HEK293 (cell line): ENCODE results near the gene UBE2G2.

Experiments
- CTCF ChIA-PET: fragments of 350-600 bp; formaldehyde crosslinking; extraction: SDS; loops from one replicate; lab custom pipeline; 2021; ENCODE audit warnings: antibody characterized with exemption; lab: Yijun Ruan, JAX
- POLR2A ChIA-PET: fragments of 300-600 bp; formaldehyde crosslinking; extraction: SDS; loops from one replicate; lab custom pipeline; 2020; ENCODE audit warnings: antibody characterized with exemption, inconsistent platforms; lab: Yijun Ruan, JAX
- H3K27ac ChIP-seq: fragments of 200-500 bp; sonication (Bioruptor generic); 2 replicates; pipeline ENCODE4 v1.5.1; 2014; ENCODE audit warnings: low read depth, low read length, control low read depth, inconsistent platforms; ENCODE audit errors: extremely low read depth
- H3K36me3 ChIP-seq, 2 experiments: fragments of 200-500 bp in 1 of 2; sonication (Bioruptor generic) in 1 of 2; 1 replicate in 1 of 2; 2 replicates in 1 of 2; pipeline ENCODE4 v1.5.1; 2014 to 2017; ENCODE audit warnings: inconsistent platforms in 2 of 2, low read length in 2 of 2; ENCODE audit not compliant: control insufficient read depth in 2 of 2, insufficient read depth in 1 of 2
- H3K4me1 ChIP-seq: fragments of 200-500 bp; sonication (Bioruptor generic); 2 replicates; pipeline ENCODE4 v1.5.1; 2014; ENCODE audit warnings: mild to moderate bottlenecking, low read length, inconsistent platforms; ENCODE audit not compliant: control insufficient read depth, insufficient read depth
- H3K4me3 ChIP-seq: 2 replicates; pipeline ENCODE4 v1.5.1; 2011; ENCODE audit warnings: low read depth, mild to moderate bottlenecking, control low read depth, low read length, moderate library complexity
- H3K9me3 ChIP-seq: fragments of 200-500 bp; sonication (Bioruptor generic); 2 replicates; pipeline ENCODE4 v1.5.1; 2014; ENCODE audit warnings: low read depth, low read length, inconsistent platforms; ENCODE audit not compliant: control insufficient read depth, insufficient read depth
- GFI1B ChIP-seq: fragments of 450-650 bp; formaldehyde crosslinking; IDR thresholded peaks from 2 replicates; pipeline ENCODE4 v1.5.1; 2016; ENCODE audit warnings: missing biosample characterization, missing genetic modification characterization
- GLIS2 ChIP-seq: fragments of 450-650 bp; formaldehyde crosslinking; IDR thresholded peaks from 2 replicates; pipeline ENCODE4 v1.5.1; 2016; ENCODE audit warnings: missing biosample characterization, missing genetic modification characterization
- KLF16 ChIP-seq: fragments of 450-650 bp; formaldehyde crosslinking; IDR thresholded peaks from 2 replicates; pipeline ENCODE4 v1.5.1; 2017; ENCODE audit warnings: missing biosample characterization, missing genetic modification characterization
- MEIS1 ChIP-seq: sonication (generic); formaldehyde crosslinking; IDR thresholded peaks from 2 replicates; pipeline ENCODE4 v1.8.1; 2022; ENCODE audit warnings: missing genetic modification reagents, mild to moderate bottlenecking, borderline replicate concordance
- SCRT2 ChIP-seq: fragments of 450-650 bp; formaldehyde crosslinking; IDR thresholded peaks from 2 replicates; pipeline ENCODE4 v1.5.1; 2016; ENCODE audit warnings: missing biosample characterization, missing genetic modification characterization
- ZNF157 ChIP-seq: fragments of 450-650 bp; formaldehyde crosslinking; IDR thresholded peaks from 2 replicates; pipeline ENCODE4 v1.5.1; 2016; ENCODE audit warnings: missing biosample characterization, missing genetic modification characterization
- ZNF174 ChIP-seq: fragments of 450-650 bp; formaldehyde crosslinking; IDR thresholded peaks from 2 replicates; pipeline ENCODE4 v1.5.0; 2017; ENCODE audit warnings: missing biosample characterization, mild to moderate bottlenecking, missing genetic modification characterization
- ZNF18 ChIP-seq: fragments of 450-650 bp; formaldehyde crosslinking; IDR thresholded peaks from 2 replicates; pipeline ENCODE4 v1.5.1; 2016; ENCODE audit warnings: missing biosample characterization, missing genetic modification characterization
- ZNF24 ChIP-seq: fragments of 450-650 bp; formaldehyde crosslinking; IDR thresholded peaks from 2 replicates; pipeline ENCODE4 v1.5.1; 2016; ENCODE audit warnings: missing biosample characterization, missing genetic modification characterization
- ZNF26 ChIP-seq: fragments of 450-650 bp; formaldehyde crosslinking; IDR thresholded peaks from 2 replicates; pipeline ENCODE4 v1.5.1; 2016; ENCODE audit warnings: missing biosample characterization, missing genetic modification characterization
- ZNF280C ChIP-seq: fragments of 450-650 bp; formaldehyde crosslinking; IDR thresholded peaks from 2 replicates; pipeline ENCODE4 v1.5.1; 2016; ENCODE audit warnings: missing biosample characterization, missing genetic modification characterization
- ZNF473 ChIP-seq: fragments of 450-650 bp; formaldehyde crosslinking; IDR thresholded peaks from 2 replicates; pipeline ENCODE4 v1.5.1; 2017; ENCODE audit warnings: missing biosample characterization, missing genetic modification characterization
- ZNF518A ChIP-seq: fragments of 450-650 bp; formaldehyde crosslinking; conservative IDR thresholded peaks from 2 replicates; pipeline ENCODE4 v1.5.1; 2016; ENCODE audit warnings: low read depth, missing biosample characterization, missing genetic modification characterization
- ZNF571 ChIP-seq: fragments of 450-650 bp; formaldehyde crosslinking; IDR thresholded peaks from 2 replicates; pipeline ENCODE4 v1.5.0; 2017; ENCODE audit warnings: missing biosample characterization, missing genetic modification characterization
- ZNF654 ChIP-seq: fragments of 450-650 bp; formaldehyde crosslinking; IDR thresholded peaks from 2 replicates; pipeline ENCODE4 v1.5.1; 2016; ENCODE audit warnings: low read depth, missing biosample characterization, missing genetic modification characterization
- ZNF830 ChIP-seq: fragments of 450-650 bp; IDR thresholded peaks from 2 replicates; pipeline ENCODE4 v1.5.0; 2018; ENCODE audit warnings: missing biosample characterization, missing genetic modification characterization, low read depth, mild to moderate bottlenecking, moderate library complexity
- TF ChIP-seq, protein P1 (sequence below): fragments of 450-650 bp; formaldehyde crosslinking; IDR thresholded peaks from 2 replicates; pipeline ENCODE4 v1.5.1; 2016; ENCODE audit warnings: missing biosample characterization, missing genetic modification characterization, borderline replicate concordance
- TF ChIP-seq, protein P2 (sequence below): fragments of 450-650 bp; formaldehyde crosslinking; IDR thresholded peaks from 2 replicates; pipeline ENCODE4 v1.5.1; 2016; ENCODE audit warnings: missing biosample characterization, missing genetic modification characterization

Gene UBE2G2

GRCh38 chr21:44795342-44795741 is 6.3 kb downstream of the UBE2G2 start (continued):
- TF ChIP-seq ZNF280C (tag by site-specific recombination) (no peak), ZNF18 (tag by site-specific recombination) (no peak), MEIS1 (CRISPR knock-in tag) (no peak), ZNF157 (tag by site-specific recombination) (no peak), KLF16 (tag by site-specific recombination) (no peak), ZNF830 (no peak), ZNF174 (tag by site-specific recombination) (no peak), ZNF24 (tag by site-specific recombination) (no peak), ZNF473 (tag by site-specific recombination) (no peak), GFI1B (tag by site-specific recombination) (no peak), ZNF571 (no peak)
- TF ChIP-seq, protein P1, sequence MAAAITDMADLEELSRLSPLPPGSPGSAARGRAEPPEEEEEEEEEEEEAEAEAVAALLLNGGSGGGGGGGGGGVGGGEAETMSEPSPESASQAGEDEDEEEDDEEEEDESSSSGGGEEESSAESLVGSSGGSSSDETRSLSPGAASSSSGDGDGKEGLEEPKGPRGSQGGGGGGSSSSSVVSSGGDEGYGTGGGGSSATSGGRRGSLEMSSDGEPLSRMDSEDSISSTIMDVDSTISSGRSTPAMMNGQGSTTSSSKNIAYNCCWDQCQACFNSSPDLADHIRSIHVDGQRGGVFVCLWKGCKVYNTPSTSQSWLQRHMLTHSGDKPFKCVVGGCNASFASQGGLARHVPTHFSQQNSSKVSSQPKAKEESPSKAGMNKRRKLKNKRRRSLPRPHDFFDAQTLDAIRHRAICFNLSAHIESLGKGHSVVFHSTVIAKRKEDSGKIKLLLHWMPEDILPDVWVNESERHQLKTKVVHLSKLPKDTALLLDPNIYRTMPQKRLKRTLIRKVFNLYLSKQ (tag by site-specific recombination), result no peak

GRCh38 chr21:44793592-44794374 is 7.8 kb downstream of the UBE2G2 start:
- Histone ChIP-seq H3K4me1 (no peaks in the 10 kb centered on the region), H3K4me3 (no peak overlapping the region), H3K36me3 (peaks cover 14 to 37% of the 10 kb centered on the region in 2 experiments), H3K27ac (no peak overlapping the region), H3K9me3 (no peaks in the 10 kb centered on the region)
- ChIA-PET CTCF (interaction anchor here (0.5 to 2.9 kb wide), 33 partner anchors 11 to 1815 kb away, joined by 3 to 43 read pairs (median 4); partner anchors contain the start of gene SLX9), POLR2A (interaction anchor here (1.1 to 1.3 kb wide), 2 partner anchors 8 to 79 kb away, joined by 11 read pairs; partner anchors contain the start of genes PTTG1IP and UBE2G2)
- no peak for TF ChIP-seq ZNF518A
- TF ChIP-seq, protein P2, sequence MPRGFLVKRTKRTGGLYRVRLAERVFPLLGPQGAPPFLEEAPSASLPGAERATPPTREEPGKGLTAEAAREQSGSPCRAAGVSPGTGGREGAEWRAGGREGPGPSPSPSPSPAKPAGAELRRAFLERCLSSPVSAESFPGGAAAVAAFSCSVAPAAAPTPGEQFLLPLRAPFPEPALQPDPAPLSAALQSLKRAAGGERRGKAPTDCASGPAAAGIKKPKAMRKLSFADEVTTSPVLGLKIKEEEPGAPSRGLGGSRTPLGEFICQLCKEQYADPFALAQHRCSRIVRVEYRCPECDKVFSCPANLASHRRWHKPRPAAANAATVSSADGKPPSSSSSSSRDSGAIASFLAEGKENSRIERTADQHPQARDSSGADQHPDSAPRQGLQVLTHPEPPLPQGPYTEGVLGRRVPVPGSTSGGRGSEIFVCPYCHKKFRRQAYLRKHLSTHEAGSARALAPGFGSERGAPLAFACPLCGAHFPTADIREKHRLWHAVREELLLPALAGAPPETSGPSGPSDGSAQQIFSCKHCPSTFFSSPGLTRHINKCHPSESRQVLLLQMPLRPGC (tag by site-specific recombination), result no peak
- TF ChIP-seq ZNF280C (tag by site-specific recombination), result no peak
- no peak for TF ChIP-seq ZNF654 (tag by site-specific recombination)
- TF ChIP-seq GLIS2 (tag by site-specific recombination), result no peak
- TF ChIP-seq SCRT2 (tag by site-specific recombination), result no peak
- TF ChIP-seq ZNF26 (tag by site-specific recombination), result no peak
